Esophagus muscularis mucosa (tissue), 4 donors: ENCODE results near the gene DUSP22. TPM values are rescaled to one million over a fixed set of nuclear protein-coding genes. Genes with fewer than 3 reads are reported as not detected.

Source experiments
- DNase-seq: peaks from one replicate; pipeline ENCODE4 v3.0.0-alpha.2; 2017; ENCODE audit errors: extremely low spot score
- H3K27ac ChIP-seq, 4 donors: fragments of 200-600 bp; sonication (generic); replicated peaks in 1 of 4; 1 replicate in 3 of 4; 2 replicates in 1 of 4; pipeline ENCODE4 v1.5.1; 2016 to 2019; ENCODE audit warnings: mild to moderate bottlenecking in 1 of 4
- H3K27me3 ChIP-seq, 4 donors: fragments of 200-600 bp; sonication (generic); one replicate each; pipeline versions ENCODE4 v1.5.1 to v1.6.0; 2016 to 2019
- H3K36me3 ChIP-seq, 4 donors: fragments of 200-600 bp; sonication (generic); one replicate each; pipeline ENCODE4 v1.5.1; 2016 to 2019
- H3K4me1 ChIP-seq, 4 donors: fragments of 200-600 bp; sonication (generic); one replicate each; pipeline ENCODE4 v1.5.1; 2016 to 2019
- H3K4me3 ChIP-seq, 4 donors: fragments of 200-600 bp; sonication (generic); 1 replicate in 2 of 4; 2 replicates in 2 of 4; pipeline ENCODE4 v1.5.1; 2016 to 2019; ENCODE audit warnings: mild to moderate bottlenecking in 4 of 4, moderate library complexity in 1 of 4
- H3K9me3 ChIP-seq, 4 donors: fragments of 200-600 bp; sonication (generic); 1 replicate in 3 of 4; 2 replicates in 1 of 4; pipeline ENCODE4 v1.5.1; 2016 to 2019
- EP300 ChIP-seq: sonication (generic); formaldehyde crosslinking; IDR thresholded peaks from one replicate; pipeline ENCODE4 v1.6.1; 2017; ENCODE audit warnings: antibody characterized with exemption
- POLR2A ChIP-seq: fragments of 450-650 bp; IDR thresholded peaks from one replicate; pipeline ENCODE4 v1.6.1; 2017; ENCODE audit warnings: antibody characterized with exemption, moderate library complexity, mild to moderate bottlenecking, low read depth
- POLR2AphosphoS5 ChIP-seq, 2 donors: sonication (generic); formaldehyde crosslinking; IDR thresholded peaks; one replicate each; pipeline ENCODE4 v1.6.1; 2017; ENCODE audit warnings: antibody characterized with exemption in 2 of 2
- WGBS: methylation state at CpG from one replicate; pipeline ENCODE4 v1.1.5; 2018; 5-methylcytosine and 5-hydroxymethylcytosine counted together
- intact Hi-C: fragments of 100-400 bp; cut with DNase I; formaldehyde crosslinking; loops from one replicate; pipeline ENCODE4 v1.15.1; 2023
- total RNA-seq, 4 donors: library from RNA; depleted of rRNA; stranded (reverse); fragments of >200 nt; gene quantifications; one replicate each; pipeline versions ENCODE4 v1.1.0 to v1.2.1, GENCODE V29; 2016
- TF ChIP-seq, protein P1 (sequence below), 3 experiments: fragments of 200-600 bp in 2 of 3; fragments of 450-650 bp in 1 of 3; sonication (generic) in 2 of 3; IDR thresholded peaks; one replicate each; pipeline ENCODE4 v1.5.1; 2017 to 2019; ENCODE audit warnings: antibody characterized with exemption in 3 of 3, mild to moderate bottlenecking in 2 of 3, moderate library complexity in 1 of 3

The DUSP22 gene
- total RNA-seq, 4 donors from 2014 or later = 67.7 to 95.6 (median 73.7) TPM

DNA sequence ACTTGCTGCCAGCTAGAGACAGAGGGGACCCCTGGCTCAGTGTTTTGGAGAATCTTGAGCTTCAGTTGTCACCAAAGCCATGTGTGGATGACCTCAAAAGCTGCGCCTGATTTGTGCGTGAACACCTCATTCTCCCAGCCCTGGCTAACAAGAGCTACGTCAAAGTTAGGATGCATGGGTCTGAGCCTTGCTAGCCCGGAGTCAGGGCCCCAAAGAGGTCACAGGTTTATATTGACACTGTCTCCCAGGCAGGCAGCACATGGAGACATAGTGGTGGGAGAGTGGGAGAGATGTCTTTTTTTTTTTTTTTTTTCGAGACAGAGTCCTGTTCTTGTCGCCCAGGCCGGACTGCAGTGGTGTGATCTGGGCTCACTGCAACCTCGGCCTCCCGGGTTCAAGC lies 36.1 kb upstream of the DUSP22 start:
- Histone ChIP-seq H3K27me3 (peaks cover 0 to 22% (median 0%) of the 10 kb centered on the region in 4 donors), H3K4me3 (no peak overlapping the region), H3K9me3 (no peaks in the 10 kb centered on the region), H3K4me1 (no peaks in the 10 kb centered on the region), H3K36me3 (no peaks in the 10 kb centered on the region), H3K27ac (no peak overlapping the region)
- no peak for TF ChIP-seq POLR2AphosphoS5 (IDR thresholded peaks at IDR 0.05)
- TF ChIP-seq POLR2A = no peak
- no peak for DNase-seq
- WGBS = 82% methylated on average over 8 of the region's 9 CpGs
- intact Hi-C loops = no loop called here

- WGBS = 57% methylated on average over 8 of the region's 8 CpGs
- Histone ChIP-seq H3K27ac (no peak overlapping the region), H3K27me3 (peaks cover 0 to 21% (median 0%) of the 10 kb centered on the region in 4 donors), H3K4me3 (no peak overlapping the region), H3K36me3 (no peaks in the 10 kb centered on the region), H3K9me3 (no peaks in the 10 kb centered on the region), H3K4me1 (no peaks in the 10 kb centered on the region)
- TF ChIP-seq POLR2AphosphoS5 (IDR thresholded peaks at IDR 0.05) (no peak), EP300 (no peak), POLR2A (no peak)
- TF ChIP-seq, protein P1, sequence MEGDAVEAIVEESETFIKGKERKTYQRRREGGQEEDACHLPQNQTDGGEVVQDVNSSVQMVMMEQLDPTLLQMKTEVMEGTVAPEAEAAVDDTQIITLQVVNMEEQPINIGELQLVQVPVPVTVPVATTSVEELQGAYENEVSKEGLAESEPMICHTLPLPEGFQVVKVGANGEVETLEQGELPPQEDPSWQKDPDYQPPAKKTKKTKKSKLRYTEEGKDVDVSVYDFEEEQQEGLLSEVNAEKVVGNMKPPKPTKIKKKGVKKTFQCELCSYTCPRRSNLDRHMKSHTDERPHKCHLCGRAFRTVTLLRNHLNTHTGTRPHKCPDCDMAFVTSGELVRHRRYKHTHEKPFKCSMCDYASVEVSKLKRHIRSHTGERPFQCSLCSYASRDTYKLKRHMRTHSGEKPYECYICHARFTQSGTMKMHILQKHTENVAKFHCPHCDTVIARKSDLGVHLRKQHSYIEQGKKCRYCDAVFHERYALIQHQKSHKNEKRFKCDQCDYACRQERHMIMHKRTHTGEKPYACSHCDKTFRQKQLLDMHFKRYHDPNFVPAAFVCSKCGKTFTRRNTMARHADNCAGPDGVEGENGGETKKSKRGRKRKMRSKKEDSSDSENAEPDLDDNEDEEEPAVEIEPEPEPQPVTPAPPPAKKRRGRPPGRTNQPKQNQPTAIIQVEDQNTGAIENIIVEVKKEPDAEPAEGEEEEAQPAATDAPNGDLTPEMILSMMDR (IDR thresholded peaks at IDR 0.05) = no peak
- no peak for DNase-seq
- intact Hi-C loops = no loop called here
Measured at GRCh38 chr6:257031-257725, 35.1 kb upstream of the DUSP22 start.

DNA sequence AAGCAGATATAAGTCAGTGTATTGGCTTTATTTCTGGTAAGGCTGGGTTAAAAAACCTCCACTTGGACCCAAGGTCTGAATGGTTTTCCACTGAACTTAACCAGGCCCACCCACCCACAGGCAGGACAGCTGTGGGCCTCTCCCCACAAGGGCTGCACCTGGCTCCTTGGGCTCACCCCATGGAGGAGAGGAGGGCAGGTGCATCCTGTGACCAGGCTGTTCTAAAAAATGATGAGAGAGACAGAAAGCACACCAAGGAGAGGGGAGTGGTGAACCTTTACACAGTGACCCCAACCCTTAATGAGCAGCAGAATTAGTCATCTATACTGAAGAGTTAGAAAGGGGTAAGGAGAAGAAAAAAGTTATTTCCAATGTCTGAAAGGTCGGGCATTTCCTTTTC lies 34.5 kb upstream of the DUSP22 start:
- intact Hi-C loops = no loop called here
- TF ChIP-seq EP300 (no peak), POLR2AphosphoS5 (IDR thresholded peaks at IDR 0.05) (no peak), POLR2A (no peak)
- TF ChIP-seq, protein P1 (IDR thresholded peaks at IDR 0.05) = no peak

DNA sequence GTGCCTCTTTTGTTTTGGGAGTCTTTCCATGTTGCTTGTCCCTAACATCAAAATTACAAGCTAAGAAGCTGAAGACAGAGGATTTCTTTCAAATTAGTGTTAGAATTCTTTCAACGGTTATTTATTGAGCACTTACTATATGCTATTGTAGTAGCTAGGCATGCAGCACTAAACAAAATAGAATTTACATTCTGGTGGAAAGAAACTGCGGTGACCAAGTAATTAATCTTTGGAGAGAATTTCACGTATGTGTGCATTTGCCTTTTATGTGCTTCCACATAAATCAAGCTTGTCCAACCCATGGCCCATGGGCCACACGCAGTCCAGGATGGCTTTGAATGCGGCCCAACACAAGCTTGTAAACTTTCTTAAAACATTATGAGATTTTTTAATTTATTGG lies 33.0 kb upstream of the DUSP22 start:
- peaks cover 0 to 22% (median 0%) of the 10 kb centered on the region in 4 donors for H3K27me3 ChIP-seq
- intact Hi-C loops = no loop called here
- TF ChIP-seq, protein P1 (IDR thresholded peaks at IDR 0.05) = no peak
- TF ChIP-seq POLR2A (no peak), POLR2AphosphoS5 (IDR thresholded peaks at IDR 0.05) (no peak), EP300 (no peak)
- no peak for DNase-seq
- H3K9me3 ChIP-seq = no peaks in the 10 kb centered on the region
- WGBS = 83% methylated on average over 5 of the region's 5 CpGs
- H3K4me3 ChIP-seq = no peak overlapping the region
- H3K4me1 ChIP-seq = no peaks in the 10 kb centered on the region
- H3K27ac ChIP-seq = no peak overlapping the region
- H3K36me3 ChIP-seq = no peaks in the 10 kb centered on the region

More for the DNA sequence above, 34.5 kb upstream of the DUSP22 start:
- H3K36me3 ChIP-seq = no peaks in the 10 kb centered on the region
- no peak overlapping the region for H3K27ac ChIP-seq
- H3K27me3 ChIP-seq = peaks cover 0 to 21% (median 0%) of the 10 kb centered on the region in 4 donors
- H3K4me3 ChIP-seq = no peak overlapping the region
- H3K4me1 ChIP-seq = no peaks in the 10 kb centered on the region
- 76% methylated on average over 1 of the region's 1 CpG for WGBS
- H3K9me3 ChIP-seq = no peaks in the 10 kb centered on the region
- DNase-seq = no peak

DNA sequence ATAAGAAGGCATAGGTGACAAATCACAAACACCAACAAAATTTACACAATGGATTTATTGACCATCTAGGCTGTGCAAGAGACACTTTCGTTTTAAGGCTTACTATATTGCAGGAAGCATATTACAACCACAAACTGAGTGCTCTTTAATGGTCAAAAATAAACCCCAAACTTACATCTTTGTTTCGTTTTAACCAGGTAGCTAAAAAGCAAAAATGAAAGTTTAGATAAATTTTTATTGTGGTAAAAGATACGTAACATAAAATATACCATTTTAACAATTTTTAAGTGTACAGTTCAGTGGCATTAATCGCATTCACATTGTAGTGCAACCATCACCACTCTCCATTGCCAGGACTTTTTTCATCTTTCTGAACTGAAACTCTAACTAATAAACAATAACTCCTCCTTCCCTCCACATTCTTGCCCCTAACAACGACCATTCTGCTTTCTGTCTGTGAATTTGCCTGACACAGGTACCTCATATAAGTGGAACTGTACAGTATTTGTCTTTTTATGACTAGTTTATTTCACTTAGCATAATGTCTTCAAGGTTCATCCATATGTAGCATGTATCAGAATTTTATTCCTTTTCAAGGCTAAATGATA lies 32.3 kb upstream of the DUSP22 start:
- intact Hi-C loops = no loop called here
- Histone ChIP-seq H3K4me1 (no peaks in the 10 kb centered on the region), H3K4me3 (no peak overlapping the region), H3K27ac (no peak overlapping the region), H3K27me3 (peaks cover 0 to 15% (median 0%) of the 10 kb centered on the region in 4 donors), H3K9me3 (no peaks in the 10 kb centered on the region), H3K36me3 (no peaks in the 10 kb centered on the region)
- 63% methylated on average over 5 of the region's 5 CpGs for WGBS
- no peak for DNase-seq
- TF ChIP-seq POLR2A = no peak
- no peak for TF ChIP-seq EP300
- no peak for TF ChIP-seq POLR2AphosphoS5 (IDR thresholded peaks at IDR 0.05)
- TF ChIP-seq, protein P1 (IDR thresholded peaks at IDR 0.05) = no peak
